Measurements from ENCODE around the gene JUNB.

JUNB gene

GRCh38 chr19:12840091-12841079 is 49.1 kb downstream of the JUNB start:
- DNase-seq (ENCODE audit: extremely low read depth in 1 of 2, low read depth in 1 of 2), result no peak

- no peak for DNase-seq (ENCODE audit: extremely low read depth in 1 of 2, low read depth in 1 of 2)
These were observed 49.8 kb downstream of the JUNB start for GRCh38 chr19:12841094-12841493.

GRCh38 chr19:12842511-12842910 is 51.2 kb downstream of the JUNB start:
- no peak for DNase-seq (ENCODE audit: extremely low read depth in 1 of 2, low read depth in 1 of 2)
